Measurements from ENCODE around the gene C1QTNF2. TPM values are rescaled to one million over a fixed set of nuclear protein-coding genes. Genes with fewer than 3 reads are reported as not detected.

The C1QTNF2 gene
- total and polyA plus RNA-seq, 4 donors: 0.17 to 0.37 (median 0.23) TPM

DNA sequence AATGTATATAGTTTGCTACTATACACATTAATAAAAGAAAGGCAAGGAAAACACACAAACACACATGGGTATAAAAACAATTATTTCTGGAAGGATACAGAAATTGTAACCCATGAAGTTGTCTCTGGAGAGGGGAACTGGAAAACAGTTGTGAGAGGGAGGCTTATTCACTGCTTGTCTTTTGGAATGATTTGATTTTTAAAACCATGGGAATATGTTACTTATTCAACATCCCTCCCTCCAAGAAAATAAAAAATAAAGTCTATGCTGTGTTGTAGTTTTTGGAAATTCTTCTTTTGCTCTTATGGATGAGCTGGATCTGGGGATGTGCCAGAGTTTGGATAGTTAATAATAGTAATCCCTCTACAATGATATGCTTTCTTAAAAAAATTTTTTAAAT, 6.0 kb upstream of the C1QTNF2 start:
- Histone ChIP-seq H3K27me3 (ENCODE audit: control insufficient read depth in 4 of 4, insufficient read depth in 4 of 4, low read length in 3 of 4) (peaks cover 0 to 8% (median 0%) of the 10 kb centered on the region in 4 donors), H3K36me3 (ENCODE audit: control insufficient read depth in 4 of 4, insufficient read depth in 3 of 4, low read depth in 1 of 4, low read length in 3 of 4) (no peaks in the 10 kb centered on the region), H3K9ac (ENCODE audit: low read depth in 1 of 2, low read length in 2 of 2) (no peak overlapping the region), H3K4me3 (ENCODE audit: low read depth in 1 of 3, low read length in 3 of 3) (no peak overlapping the region), H3K9me3 (ENCODE audit: control insufficient read depth in 4 of 4, low read length in 3 of 4) (no peaks in the 10 kb centered on the region), H3K27ac (ENCODE audit: low read depth in 1 of 2, low read length in 2 of 2) (no peak overlapping the region), H3K4me1 (ENCODE audit: control insufficient read depth in 4 of 4, insufficient read depth in 4 of 4, low read length in 3 of 4) (no peaks in the 10 kb centered on the region)
- no peak for TF ChIP-seq FOXA2 (IDR thresholded peaks at IDR 0.05)
- TF ChIP-seq, protein P1, sequence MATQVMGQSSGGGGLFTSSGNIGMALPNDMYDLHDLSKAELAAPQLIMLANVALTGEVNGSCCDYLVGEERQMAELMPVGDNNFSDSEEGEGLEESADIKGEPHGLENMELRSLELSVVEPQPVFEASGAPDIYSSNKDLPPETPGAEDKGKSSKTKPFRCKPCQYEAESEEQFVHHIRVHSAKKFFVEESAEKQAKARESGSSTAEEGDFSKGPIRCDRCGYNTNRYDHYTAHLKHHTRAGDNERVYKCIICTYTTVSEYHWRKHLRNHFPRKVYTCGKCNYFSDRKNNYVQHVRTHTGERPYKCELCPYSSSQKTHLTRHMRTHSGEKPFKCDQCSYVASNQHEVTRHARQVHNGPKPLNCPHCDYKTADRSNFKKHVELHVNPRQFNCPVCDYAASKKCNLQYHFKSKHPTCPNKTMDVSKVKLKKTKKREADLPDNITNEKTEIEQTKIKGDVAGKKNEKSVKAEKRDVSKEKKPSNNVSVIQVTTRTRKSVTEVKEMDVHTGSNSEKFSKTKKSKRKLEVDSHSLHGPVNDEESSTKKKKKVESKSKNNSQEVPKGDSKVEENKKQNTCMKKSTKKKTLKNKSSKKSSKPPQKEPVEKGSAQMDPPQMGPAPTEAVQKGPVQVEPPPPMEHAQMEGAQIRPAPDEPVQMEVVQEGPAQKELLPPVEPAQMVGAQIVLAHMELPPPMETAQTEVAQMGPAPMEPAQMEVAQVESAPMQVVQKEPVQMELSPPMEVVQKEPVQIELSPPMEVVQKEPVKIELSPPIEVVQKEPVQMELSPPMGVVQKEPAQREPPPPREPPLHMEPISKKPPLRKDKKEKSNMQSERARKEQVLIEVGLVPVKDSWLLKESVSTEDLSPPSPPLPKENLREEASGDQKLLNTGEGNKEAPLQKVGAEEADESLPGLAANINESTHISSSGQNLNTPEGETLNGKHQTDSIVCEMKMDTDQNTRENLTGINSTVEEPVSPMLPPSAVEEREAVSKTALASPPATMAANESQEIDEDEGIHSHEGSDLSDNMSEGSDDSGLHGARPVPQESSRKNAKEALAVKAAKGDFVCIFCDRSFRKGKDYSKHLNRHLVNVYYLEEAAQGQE (IDR thresholded peaks at IDR 0.05): no peak
- TF ChIP-seq NR2F2 (IDR thresholded peaks at IDR 0.05): no peak
- no peak for TF ChIP-seq HNF4G (IDR thresholded peaks at IDR 0.05)
- TF ChIP-seq, protein P2, sequence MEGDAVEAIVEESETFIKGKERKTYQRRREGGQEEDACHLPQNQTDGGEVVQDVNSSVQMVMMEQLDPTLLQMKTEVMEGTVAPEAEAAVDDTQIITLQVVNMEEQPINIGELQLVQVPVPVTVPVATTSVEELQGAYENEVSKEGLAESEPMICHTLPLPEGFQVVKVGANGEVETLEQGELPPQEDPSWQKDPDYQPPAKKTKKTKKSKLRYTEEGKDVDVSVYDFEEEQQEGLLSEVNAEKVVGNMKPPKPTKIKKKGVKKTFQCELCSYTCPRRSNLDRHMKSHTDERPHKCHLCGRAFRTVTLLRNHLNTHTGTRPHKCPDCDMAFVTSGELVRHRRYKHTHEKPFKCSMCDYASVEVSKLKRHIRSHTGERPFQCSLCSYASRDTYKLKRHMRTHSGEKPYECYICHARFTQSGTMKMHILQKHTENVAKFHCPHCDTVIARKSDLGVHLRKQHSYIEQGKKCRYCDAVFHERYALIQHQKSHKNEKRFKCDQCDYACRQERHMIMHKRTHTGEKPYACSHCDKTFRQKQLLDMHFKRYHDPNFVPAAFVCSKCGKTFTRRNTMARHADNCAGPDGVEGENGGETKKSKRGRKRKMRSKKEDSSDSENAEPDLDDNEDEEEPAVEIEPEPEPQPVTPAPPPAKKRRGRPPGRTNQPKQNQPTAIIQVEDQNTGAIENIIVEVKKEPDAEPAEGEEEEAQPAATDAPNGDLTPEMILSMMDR (IDR thresholded peaks at IDR 0.05; ENCODE audit: low read depth, low read length, missing input control): no peak
- TF ChIP-seq JUND (IDR thresholded peaks at IDR 0.05): no peak
- TF ChIP-seq, protein P3, sequence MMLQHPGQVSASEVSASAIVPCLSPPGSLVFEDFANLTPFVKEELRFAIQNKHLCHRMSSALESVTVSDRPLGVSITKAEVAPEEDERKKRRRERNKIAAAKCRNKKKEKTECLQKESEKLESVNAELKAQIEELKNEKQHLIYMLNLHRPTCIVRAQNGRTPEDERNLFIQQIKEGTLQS (IDR thresholded peaks at IDR 0.05): no peak
- TF ChIP-seq FOXA1 (IDR thresholded peaks at IDR 0.05): no peak
- no peak for DNase-seq (ENCODE audit: low spot score)

DNA sequence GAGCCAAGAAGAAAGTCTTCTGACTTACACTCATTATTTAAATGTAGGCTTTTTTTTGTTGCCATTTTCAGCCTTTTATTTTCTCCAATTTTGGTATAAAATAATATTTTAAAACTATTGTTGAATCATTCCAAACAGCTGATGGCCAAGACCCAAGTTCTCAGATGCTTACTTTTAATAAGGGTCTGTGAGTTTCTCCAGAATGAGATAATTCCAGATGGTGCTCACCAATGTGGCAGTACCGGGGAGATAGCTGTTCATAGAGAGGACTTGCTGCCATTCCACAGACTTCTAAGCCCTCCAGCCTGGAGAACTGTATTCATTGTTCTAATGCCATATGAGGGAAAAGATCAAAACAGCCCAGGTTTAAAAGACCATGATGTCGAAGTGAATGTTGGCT, 5.3 kb upstream of the C1QTNF2 start:
- no peak for TF ChIP-seq RXRA (IDR thresholded peaks at IDR 0.05)
- TF ChIP-seq EGR1 (IDR thresholded peaks at IDR 0.05; ENCODE audit: low read depth in 2 of 2): no peak
- Histone ChIP-seq H3K4me1 (ENCODE audit: control insufficient read depth in 4 of 4, insufficient read depth in 4 of 4, low read length in 3 of 4) (no peaks in the 10 kb centered on the region), H3K4me3 (ENCODE audit: low read depth in 1 of 3, low read length in 3 of 3) (no peak overlapping the region), H3K9me3 (ENCODE audit: control insufficient read depth in 4 of 4, low read length in 3 of 4) (no peaks in the 10 kb centered on the region), H3K36me3 (ENCODE audit: control insufficient read depth in 4 of 4, insufficient read depth in 3 of 4, low read depth in 1 of 4, low read length in 3 of 4) (no peaks in the 10 kb centered on the region), H3K27me3 (ENCODE audit: control insufficient read depth in 4 of 4, insufficient read depth in 4 of 4, low read length in 3 of 4) (peaks cover 0 to 8% (median 0%) of the 10 kb centered on the region in 4 donors), H3K27ac (ENCODE audit: low read depth in 1 of 2, low read length in 2 of 2) (no peak overlapping the region), H3K9ac (ENCODE audit: low read depth in 1 of 2, low read length in 2 of 2) (no peak overlapping the region)
- no peak for DNase-seq (ENCODE audit: low spot score)
- WGBS: 83% methylated on average over 2 of the region's 2 CpGs

DNA sequence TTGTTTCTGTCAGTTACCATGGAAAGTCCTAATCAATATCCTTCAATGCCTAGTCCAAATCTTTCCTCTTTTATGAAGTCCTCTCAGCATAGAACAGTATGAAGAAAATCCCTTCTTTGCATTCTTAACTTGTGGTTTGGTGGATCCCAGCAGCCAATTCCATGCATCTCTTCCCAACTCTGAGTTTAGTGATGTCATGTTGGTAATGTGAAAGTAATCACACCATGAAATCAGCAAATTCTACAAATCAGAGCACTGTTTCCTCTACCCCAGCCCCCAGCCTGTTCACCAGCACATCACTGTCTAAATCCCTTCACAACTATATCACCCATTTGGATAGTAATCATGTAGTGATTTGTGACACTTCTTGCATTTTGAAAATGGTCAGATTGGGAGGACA, 4.7 kb upstream of the C1QTNF2 start:
- no peaks in the 10 kb centered on the region for H3K9me3 ChIP-seq (ENCODE audit: control insufficient read depth in 4 of 4, low read length in 3 of 4)
- no peaks in the 10 kb centered on the region for H3K36me3 ChIP-seq (ENCODE audit: control insufficient read depth in 4 of 4, insufficient read depth in 3 of 4, low read depth in 1 of 4, low read length in 3 of 4)
- H3K27me3 ChIP-seq (ENCODE audit: control insufficient read depth in 4 of 4, insufficient read depth in 4 of 4, low read length in 3 of 4): peaks cover 0 to 8% (median 0%) of the 10 kb centered on the region in 4 donors
- H3K4me3 ChIP-seq (ENCODE audit: low read depth in 1 of 3, low read length in 3 of 3): no peak overlapping the region
- H3K4me1 ChIP-seq (ENCODE audit: control insufficient read depth in 4 of 4, insufficient read depth in 4 of 4, low read length in 3 of 4): peaks cover 0 to under 1% (median 0%) of the 10 kb centered on the region in 4 donors
- DNase-seq (ENCODE audit: low spot score): no peak
- H3K9ac ChIP-seq (ENCODE audit: low read depth in 1 of 2, low read length in 2 of 2): no peak overlapping the region
- TF ChIP-seq GABPA (IDR thresholded peaks at IDR 0.05 in 1 of 2, conservative IDR thresholded peaks at IDR 0.05 in 1 of 2) (no peak), RAD21 (IDR thresholded peaks at IDR 0.05) (no peak), RXRA (IDR thresholded peaks at IDR 0.05) (no peak), SP1 (IDR thresholded peaks at IDR 0.05) (no peak), NR2F2 (IDR thresholded peaks at IDR 0.05) (no peak)
- TF ChIP-seq, protein P2 (IDR thresholded peaks at IDR 0.05; ENCODE audit: low read depth, low read length, missing input control): no peak
- TF ChIP-seq, protein P4, sequence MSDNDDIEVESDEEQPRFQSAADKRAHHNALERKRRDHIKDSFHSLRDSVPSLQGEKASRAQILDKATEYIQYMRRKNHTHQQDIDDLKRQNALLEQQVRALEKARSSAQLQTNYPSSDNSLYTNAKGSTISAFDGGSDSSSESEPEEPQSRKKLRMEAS (IDR thresholded peaks at IDR 0.05): no peak
- H3K27ac ChIP-seq (ENCODE audit: low read depth in 1 of 2, low read length in 2 of 2): no peak overlapping the region
